GM19099 (cell line): ENCODE data around the gene CANX.

Source experiments
- POLR2A ChIP-seq: IDR thresholded peaks from 3 replicates; pipeline ENCODE4 v1.6.1; 2011; ENCODE audit warnings: low read depth; ENCODE audit not compliant: insufficient read length; ENCODE audit errors: extremely low read depth

Gene CANX

GRCh38 chr5:179768326-179769085 is 69.7 kb downstream of the CANX start:
- no peak for TF ChIP-seq POLR2A

DNA sequence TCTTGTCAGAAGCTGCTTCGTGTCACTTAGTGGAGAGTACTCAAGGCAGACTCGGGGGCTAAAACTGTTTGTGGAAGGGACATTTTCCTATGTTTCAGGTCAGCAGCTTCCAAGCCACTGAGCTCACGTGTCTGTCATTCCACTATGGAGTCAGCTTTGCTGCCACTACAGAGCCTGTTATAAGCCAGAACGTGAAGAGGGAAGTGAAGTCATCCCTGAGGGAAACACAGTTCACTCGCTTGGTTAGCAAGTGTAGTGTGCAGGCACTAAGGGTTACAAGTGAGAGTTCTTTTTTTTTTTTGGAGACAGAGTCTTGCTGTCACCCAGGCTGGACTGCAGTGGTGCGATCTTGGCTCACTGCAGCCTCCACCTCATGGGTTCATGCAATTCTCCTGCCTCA is 70.5 kb downstream of the CANX start:
- no peak for TF ChIP-seq POLR2A

DNA sequence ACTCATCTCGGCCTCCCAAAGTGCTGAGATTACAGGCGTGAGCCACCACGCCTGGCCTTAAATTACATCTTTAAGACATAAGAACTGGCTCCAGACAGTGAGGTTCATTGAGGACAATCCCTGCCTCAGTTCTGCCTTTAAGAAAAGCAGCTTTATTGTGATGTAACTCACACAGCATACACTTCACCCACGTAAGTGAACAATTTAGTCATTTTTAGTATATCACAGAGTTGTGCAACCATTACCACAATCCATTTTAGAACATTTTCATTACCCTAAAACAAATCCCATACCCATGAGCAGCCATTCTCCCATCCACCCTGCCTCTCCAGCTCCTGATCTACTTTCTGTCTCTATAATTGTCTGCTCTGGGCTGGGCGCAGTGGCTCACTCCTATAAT is 71.0 kb downstream of the CANX start:
- TF ChIP-seq POLR2A: no peak

DNA sequence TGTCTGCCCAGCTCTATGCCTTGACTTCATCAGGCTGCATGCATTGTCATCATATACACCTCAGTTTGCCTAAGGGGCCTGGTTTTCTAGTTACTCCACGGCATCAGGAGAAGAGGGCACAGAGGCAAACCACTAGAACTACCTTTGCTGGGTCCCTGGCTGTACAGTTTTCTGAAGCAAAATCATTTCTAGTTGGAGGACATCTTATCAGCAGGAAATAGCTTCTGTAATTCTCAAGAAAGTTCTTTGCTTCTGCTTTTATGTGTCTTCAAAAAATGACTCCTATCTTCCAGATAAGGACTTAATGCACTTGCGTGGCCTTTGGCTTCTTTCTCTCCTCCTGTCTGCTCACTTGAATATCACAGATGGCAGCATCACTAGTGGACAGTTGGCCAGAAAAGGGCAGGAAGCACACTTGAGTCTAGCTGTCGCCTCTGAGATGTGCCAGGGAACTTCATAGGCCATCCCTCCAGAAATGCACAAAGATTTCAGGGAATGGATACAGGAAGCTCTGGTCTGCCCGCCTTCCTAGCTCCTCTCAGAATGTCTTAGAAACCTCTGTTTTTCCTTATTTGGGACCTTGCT is 72.6 kb downstream of the CANX start:
- TF ChIP-seq POLR2A: no peak

DNA sequence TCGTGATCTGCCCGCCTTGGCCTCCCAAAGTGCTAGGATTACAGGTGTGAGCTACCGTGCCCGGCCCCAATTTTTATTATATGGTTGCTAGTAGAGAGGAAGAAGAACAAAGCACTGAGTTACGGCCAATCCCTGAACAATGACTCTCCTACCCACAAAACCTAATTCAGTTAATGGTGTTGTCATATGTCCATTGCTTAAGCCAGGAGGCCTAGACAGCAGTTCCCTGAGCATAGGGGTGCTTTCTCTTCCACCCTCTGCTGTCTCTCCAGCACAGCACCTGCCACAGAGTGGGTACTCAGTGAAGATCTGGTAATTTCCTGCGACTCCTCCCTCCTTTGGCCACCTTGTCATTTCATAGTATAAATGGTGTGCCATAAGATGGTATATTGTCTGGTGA is 73.6 kb downstream of the CANX start:
- TF ChIP-seq POLR2A: no peak

DNA sequence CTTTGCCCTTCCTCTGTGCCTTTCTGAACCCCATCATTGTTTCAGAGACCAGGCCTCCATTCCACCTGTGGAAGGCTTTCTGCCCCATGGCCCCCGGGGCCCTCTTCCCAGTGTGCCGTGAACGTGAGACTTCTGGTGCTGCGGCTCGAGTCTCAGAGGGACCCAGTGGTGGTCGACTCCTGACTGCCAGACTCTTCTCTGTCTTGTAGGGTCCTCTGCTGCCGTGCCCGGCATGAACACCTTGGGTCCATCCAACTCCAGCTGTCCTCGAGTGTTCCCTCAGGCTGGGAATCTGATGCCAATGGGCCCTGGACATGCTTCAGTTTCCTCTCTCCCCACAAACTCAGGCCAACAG is 74.9 kb downstream of the CANX start:
- TF ChIP-seq POLR2A: no peak

GRCh38 chr5:179774442-179774841 is 75.7 kb downstream of the CANX start:
- TF ChIP-seq POLR2A: no peak

GRCh38 chr5:179776411-179776938 is 77.7 kb downstream of the CANX start:
- TF ChIP-seq POLR2A: no peak

DNA sequence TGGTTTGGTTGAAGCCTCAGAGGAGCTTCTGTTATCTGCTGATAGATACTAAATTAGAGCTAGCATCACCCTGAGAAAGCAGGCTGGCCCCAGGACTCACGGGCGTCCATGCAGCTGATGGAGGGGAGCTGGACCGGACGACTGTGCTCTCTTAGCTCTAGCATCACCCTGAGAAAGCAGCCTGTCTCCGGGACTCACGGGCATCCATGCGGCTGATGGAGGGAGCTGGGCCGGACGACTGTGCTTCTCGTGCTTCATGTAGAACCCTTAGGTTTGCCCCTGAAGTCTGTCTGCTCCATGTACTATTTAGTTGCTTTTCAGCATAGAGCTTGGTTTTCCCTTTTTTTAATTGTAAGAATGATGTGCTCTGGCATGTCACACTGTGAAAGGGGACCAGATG is 78.7 kb downstream of the CANX start:
- TF ChIP-seq POLR2A: no peak

- TF ChIP-seq POLR2A: no peak
Observed at GRCh38 chr5:179777909-179778308, 79.1 kb downstream of the CANX start.

DNA sequence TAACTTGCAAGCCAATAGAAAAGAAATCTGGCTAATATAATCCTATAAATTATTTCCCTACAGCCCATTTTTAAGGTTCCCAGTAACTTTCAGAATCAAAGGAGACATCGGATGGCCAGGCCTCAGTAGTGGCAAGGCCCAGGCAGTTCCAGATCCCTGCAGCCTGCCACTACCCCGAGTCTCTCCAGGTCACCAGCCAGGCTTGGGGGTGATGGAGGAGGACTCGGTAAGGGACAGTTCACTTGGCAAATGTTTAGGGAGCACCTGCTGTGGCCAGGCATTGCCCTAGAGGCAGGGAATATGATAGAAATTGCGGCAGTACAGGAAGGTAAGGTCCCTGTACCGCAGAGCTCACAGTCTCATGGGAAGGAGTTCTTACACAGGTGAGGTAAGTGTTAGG is 79.8 kb downstream of the CANX start:
- no peak for TF ChIP-seq POLR2A

GRCh38 chr5:179779826-179780225 is 81.1 kb downstream of the CANX start:
- TF ChIP-seq POLR2A: no peak

GRCh38 chr5:179780362-179780761 is 81.6 kb downstream of the CANX start:
- TF ChIP-seq POLR2A: no peak
